ENCODE results near the gene GTF3C2. TPM values are rescaled to one million over a fixed set of nuclear protein-coding genes. Genes with fewer than 3 reads are reported as not detected.
A peak's percentile ranks its signal among the peaks of the same experiment; 100 is the strongest.

The GTF3C2 gene
- total and polyA plus RNA-seq, 9 of the 15 experiments (the other 6 are each of a cell fraction or from before 2014, with no cell fraction given): 35.5 to 96.8 (median 53.0) TPM

- TF ChIP-seq, protein P1, sequence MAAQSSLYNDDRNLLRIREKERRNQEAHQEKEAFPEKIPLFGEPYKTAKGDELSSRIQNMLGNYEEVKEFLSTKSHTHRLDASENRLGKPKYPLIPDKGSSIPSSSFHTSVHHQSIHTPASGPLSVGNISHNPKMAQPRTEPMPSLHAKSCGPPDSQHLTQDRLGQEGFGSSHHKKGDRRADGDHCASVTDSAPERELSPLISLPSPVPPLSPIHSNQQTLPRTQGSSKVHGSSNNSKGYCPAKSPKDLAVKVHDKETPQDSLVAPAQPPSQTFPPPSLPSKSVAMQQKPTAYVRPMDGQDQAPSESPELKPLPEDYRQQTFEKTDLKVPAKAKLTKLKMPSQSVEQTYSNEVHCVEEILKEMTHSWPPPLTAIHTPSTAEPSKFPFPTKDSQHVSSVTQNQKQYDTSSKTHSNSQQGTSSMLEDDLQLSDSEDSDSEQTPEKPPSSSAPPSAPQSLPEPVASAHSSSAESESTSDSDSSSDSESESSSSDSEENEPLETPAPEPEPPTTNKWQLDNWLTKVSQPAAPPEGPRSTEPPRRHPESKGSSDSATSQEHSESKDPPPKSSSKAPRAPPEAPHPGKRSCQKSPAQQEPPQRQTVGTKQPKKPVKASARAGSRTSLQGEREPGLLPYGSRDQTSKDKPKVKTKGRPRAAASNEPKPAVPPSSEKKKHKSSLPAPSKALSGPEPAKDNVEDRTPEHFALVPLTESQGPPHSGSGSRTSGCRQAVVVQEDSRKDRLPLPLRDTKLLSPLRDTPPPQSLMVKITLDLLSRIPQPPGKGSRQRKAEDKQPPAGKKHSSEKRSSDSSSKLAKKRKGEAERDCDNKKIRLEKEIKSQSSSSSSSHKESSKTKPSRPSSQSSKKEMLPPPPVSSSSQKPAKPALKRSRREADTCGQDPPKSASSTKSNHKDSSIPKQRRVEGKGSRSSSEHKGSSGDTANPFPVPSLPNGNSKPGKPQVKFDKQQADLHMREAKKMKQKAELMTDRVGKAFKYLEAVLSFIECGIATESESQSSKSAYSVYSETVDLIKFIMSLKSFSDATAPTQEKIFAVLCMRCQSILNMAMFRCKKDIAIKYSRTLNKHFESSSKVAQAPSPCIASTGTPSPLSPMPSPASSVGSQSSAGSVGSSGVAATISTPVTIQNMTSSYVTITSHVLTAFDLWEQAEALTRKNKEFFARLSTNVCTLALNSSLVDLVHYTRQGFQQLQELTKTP (IDR thresholded peaks at IDR 0.05; ENCODE audit: low read depth in 1 of 2, partially characterized antibody in 2 of 2): no peak
- TF ChIP-seq ZNF140 (CRISPR knock-in tag; IDR thresholded peaks at IDR 0.05): no peak
- TF ChIP-seq ZNF584 (CRISPR knock-in tag; IDR thresholded peaks at IDR 0.05; ENCODE audit: low read depth): 0 out of 2 replicates have a peak, but pooled peaks have one; percentile 71
- TF ChIP-seq ZNF24 (IDR thresholded peaks at IDR 0.05): no peak
- no peak for TF ChIP-seq RBFOX2 (IDR thresholded peaks at IDR 0.05; ENCODE audit: low read depth, low read length)
- TF ChIP-seq, protein P2, sequence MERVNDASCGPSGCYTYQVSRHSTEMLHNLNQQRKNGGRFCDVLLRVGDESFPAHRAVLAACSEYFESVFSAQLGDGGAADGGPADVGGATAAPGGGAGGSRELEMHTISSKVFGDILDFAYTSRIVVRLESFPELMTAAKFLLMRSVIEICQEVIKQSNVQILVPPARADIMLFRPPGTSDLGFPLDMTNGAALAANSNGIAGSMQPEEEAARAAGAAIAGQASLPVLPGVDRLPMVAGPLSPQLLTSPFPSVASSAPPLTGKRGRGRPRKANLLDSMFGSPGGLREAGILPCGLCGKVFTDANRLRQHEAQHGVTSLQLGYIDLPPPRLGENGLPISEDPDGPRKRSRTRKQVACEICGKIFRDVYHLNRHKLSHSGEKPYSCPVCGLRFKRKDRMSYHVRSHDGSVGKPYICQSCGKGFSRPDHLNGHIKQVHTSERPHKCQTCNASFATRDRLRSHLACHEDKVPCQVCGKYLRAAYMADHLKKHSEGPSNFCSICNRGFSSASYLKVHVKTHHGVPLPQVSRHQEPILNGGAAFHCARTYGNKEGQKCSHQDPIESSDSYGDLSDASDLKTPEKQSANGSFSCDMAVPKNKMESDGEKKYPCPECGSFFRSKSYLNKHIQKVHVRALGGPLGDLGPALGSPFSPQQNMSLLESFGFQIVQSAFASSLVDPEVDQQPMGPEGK (CRISPR knock-in tag; IDR thresholded peaks at IDR 0.05; ENCODE audit: borderline replicate concordance): no peak
- TF ChIP-seq E2F8 (IDR thresholded peaks at IDR 0.05; ENCODE audit: low read depth, partially characterized antibody): no peak
- TF ChIP-seq NCOA4 (IDR thresholded peaks at IDR 0.05; ENCODE audit: partially characterized antibody): no peak
- TF ChIP-seq, protein P3, sequence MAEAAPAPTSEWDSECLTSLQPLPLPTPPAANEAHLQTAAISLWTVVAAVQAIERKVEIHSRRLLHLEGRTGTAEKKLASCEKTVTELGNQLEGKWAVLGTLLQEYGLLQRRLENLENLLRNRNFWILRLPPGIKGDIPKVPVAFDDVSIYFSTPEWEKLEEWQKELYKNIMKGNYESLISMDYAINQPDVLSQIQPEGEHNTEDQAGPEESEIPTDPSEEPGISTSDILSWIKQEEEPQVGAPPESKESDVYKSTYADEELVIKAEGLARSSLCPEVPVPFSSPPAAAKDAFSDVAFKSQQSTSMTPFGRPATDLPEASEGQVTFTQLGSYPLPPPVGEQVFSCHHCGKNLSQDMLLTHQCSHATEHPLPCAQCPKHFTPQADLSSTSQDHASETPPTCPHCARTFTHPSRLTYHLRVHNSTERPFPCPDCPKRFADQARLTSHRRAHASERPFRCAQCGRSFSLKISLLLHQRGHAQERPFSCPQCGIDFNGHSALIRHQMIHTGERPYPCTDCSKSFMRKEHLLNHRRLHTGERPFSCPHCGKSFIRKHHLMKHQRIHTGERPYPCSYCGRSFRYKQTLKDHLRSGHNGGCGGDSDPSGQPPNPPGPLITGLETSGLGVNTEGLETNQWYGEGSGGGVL (CRISPR knock-in tag; IDR thresholded peaks at IDR 0.05): no peak
- TF ChIP-seq TSC22D4 (tag; IDR thresholded peaks at IDR 0.05): no peak
- TF ChIP-seq HMG20B (CRISPR knock-in tag; IDR thresholded peaks at IDR 0.05): no peak
- no peak for TF ChIP-seq HOXB6 (CRISPR knock-in tag; IDR thresholded peaks at IDR 0.05; ENCODE audit: borderline replicate concordance)
- TF ChIP-seq EGR1 (conservative IDR thresholded peaks at IDR 0.05): peak; percentile 64
Measured at GRCh38 chr2:27379836-27380625, 23.5 kb upstream of the GTF3C2 start (continued).
